ENCODE results near the gene TSHR. TPM values are rescaled to one million over a fixed set of nuclear protein-coding genes. Genes with fewer than 3 reads are reported as not detected.
A peak's percentile ranks its signal among the peaks of the same experiment; 100 is the strongest.
"Not testable (repeated sequence)": the region's sequence is repeated elsewhere in the genome, so short reads cannot be mapped to it uniquely, and the experiment has no call there.

Gene TSHR
- total RNA-seq, 6 donors from 2014 or later = 1.4 TPM; not detected in 5

DNA sequence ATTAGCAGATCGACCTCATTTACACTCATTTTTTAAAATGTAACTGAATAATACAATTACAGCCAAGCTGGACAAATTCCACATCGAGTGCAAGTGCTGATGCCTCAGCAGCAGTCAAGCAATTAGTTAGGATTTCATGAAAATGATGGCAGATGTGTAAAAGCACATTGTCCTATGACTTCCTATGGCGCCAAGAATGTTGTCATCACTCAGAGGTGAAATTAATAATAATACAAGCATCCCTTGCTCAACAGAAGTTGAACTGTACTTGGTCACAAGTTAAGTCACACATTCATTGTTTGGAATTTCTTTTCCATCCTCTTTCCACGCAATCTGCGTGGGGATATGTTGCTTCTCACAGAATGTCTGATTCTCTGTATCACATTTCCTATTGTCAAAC is 148.0 kb downstream of the TSHR start:
- Histone ChIP-seq H3K27me3 (no peaks in the 10 kb centered on the region), H3K27ac (no peak overlapping the region), H3K36me3 (no peaks in the 10 kb centered on the region), H3K4me3 (no peak overlapping the region), H3K4me1 (no peaks in the 10 kb centered on the region), H3K9me3 (no peaks in the 10 kb centered on the region)
- WGBS, 2 donors = 83 to 86% methylated on average over 5 of the region's 5 CpGs
- no peak for TF ChIP-seq POLR2AphosphoS5 (IDR thresholded peaks at IDR 0.05)
- no peak for TF ChIP-seq CTCF (IDR thresholded peaks at IDR 0.05)
- no peak for TF ChIP-seq EP300 (IDR thresholded peaks at IDR 0.05)
- no peak for TF ChIP-seq POLR2A (IDR thresholded peaks at IDR 0.05)
- DNase-seq (no peak), ATAC-seq (ENCODE audit: low FRiP score in 2 of 2) (no peak)

GRCh38 chr14:81105378-81105777 is 150.0 kb downstream of the TSHR start:
- TF ChIP-seq POLR2AphosphoS5 (IDR thresholded peaks at IDR 0.05) (no peak), POLR2A (IDR thresholded peaks at IDR 0.05) (no peak), EP300 (IDR thresholded peaks at IDR 0.05) (no peak), CTCF (IDR thresholded peaks at IDR 0.05) (no peak)
- Histone ChIP-seq H3K27ac (no peak overlapping the region), H3K4me3 (no peak overlapping the region), H3K27me3 (no peaks in the 10 kb centered on the region), H3K36me3 (no peaks in the 10 kb centered on the region), H3K9me3 (no peaks in the 10 kb centered on the region), H3K4me1 (no peaks in the 10 kb centered on the region)
- 38 to 76% methylated on average over 1 of the region's 1 CpG for WGBS, 2 donors
- no peak for ATAC-seq (ENCODE audit: low FRiP score in 2 of 2)
- no peak for DNase-seq

DNA sequence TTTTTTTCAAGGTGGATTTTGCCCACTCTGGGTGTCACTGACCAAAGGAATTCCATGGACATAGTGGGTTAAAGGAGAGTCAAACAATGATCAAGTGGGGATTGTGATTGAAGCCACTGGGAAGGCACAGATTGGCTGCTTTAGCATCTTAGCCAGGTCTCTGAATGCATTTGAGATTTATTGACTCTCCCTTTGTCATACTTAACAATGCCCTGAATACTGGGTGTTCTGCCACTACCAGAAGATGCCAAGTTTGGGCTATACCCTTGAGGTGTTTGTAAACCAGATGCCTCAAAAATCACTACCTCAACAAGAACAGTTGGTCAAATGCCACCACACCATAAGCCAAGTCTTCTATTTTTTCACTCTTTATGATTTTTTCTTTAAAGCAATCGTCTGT is 150.5 kb downstream of the TSHR start:
- Histone ChIP-seq H3K27me3 (no peaks in the 10 kb centered on the region), H3K9me3 (no peaks in the 10 kb centered on the region), H3K36me3 (no peaks in the 10 kb centered on the region), H3K4me1 (no peaks in the 10 kb centered on the region), H3K4me3 (no peak overlapping the region), H3K27ac (no peak overlapping the region)
- WGBS, 2 donors = 85 to 88% methylated on average over 1 of the region's 1 CpG
- DNase-seq (no peak), ATAC-seq (ENCODE audit: low FRiP score in 2 of 2) (no peak)
- TF ChIP-seq POLR2AphosphoS5 (IDR thresholded peaks at IDR 0.05) (no peak), EP300 (IDR thresholded peaks at IDR 0.05) (no peak), POLR2A (IDR thresholded peaks at IDR 0.05) (no peak), CTCF (IDR thresholded peaks at IDR 0.05) (no peak)

GRCh38 chr14:81110186-81110585 is 154.8 kb downstream of the TSHR start:
- no peak for TF ChIP-seq POLR2A (IDR thresholded peaks at IDR 0.05)
- TF ChIP-seq CTCF (IDR thresholded peaks at IDR 0.05) = no peak
- TF ChIP-seq EP300 (IDR thresholded peaks at IDR 0.05) = no peak
- TF ChIP-seq POLR2AphosphoS5 (IDR thresholded peaks at IDR 0.05) = no peak
- no peaks in the 10 kb centered on the region for H3K9me3 ChIP-seq
- H3K36me3 ChIP-seq = no peaks in the 10 kb centered on the region
- H3K4me3 ChIP-seq = no peak overlapping the region
- H3K27me3 ChIP-seq = no peaks in the 10 kb centered on the region
- DNase-seq = no peak
- H3K27ac ChIP-seq = no peak overlapping the region
- no peak for ATAC-seq (ENCODE audit: low FRiP score in 2 of 2)
- 87 to 97% methylated on average over 2 of the region's 2 CpGs for WGBS, 2 donors
- no peaks in the 10 kb centered on the region for H3K4me1 ChIP-seq

- H3K27me3 ChIP-seq = no peaks in the 10 kb centered on the region
- TF ChIP-seq CTCF (IDR thresholded peaks at IDR 0.05) (no peak), POLR2A (IDR thresholded peaks at IDR 0.05) (no peak), EP300 (IDR thresholded peaks at IDR 0.05) (no peak), POLR2AphosphoS5 (IDR thresholded peaks at IDR 0.05) (no peak)
- H3K27ac ChIP-seq = no peak overlapping the region
- WGBS, 2 donors = 59 to 70% methylated on average over 2 of the region's 2 CpGs
- H3K4me3 ChIP-seq = no peak overlapping the region
- H3K9me3 ChIP-seq = no peaks in the 10 kb centered on the region
- DNase-seq = no peak
- ATAC-seq (ENCODE audit: low FRiP score in 2 of 2) = peak in 1 of 2 donors; percentile 19
- H3K4me1 ChIP-seq = no peaks in the 10 kb centered on the region
- H3K36me3 ChIP-seq = no peaks in the 10 kb centered on the region
Observed at GRCh38 chr14:81113176-81113575, 157.8 kb downstream of the TSHR start.

GRCh38 chr14:81113945-81114820 is 158.8 kb downstream of the TSHR start:
- not testable (repeated sequence) for H3K27ac ChIP-seq; H3K27me3 ChIP-seq; H3K36me3 ChIP-seq; ATAC-seq (ENCODE audit: low FRiP score in 2 of 2); H3K9me3 ChIP-seq; H3K4me3 ChIP-seq; H3K4me1 ChIP-seq
- peak in 1 of 2 donors; percentile 46 for DNase-seq
- WGBS, 2 donors = 85 to 92% methylated on average over 24 to 34 of the region's 34 CpGs
